ENCODE data around the gene RBM24. TPM values are rescaled to one million over a fixed set of nuclear protein-coding genes. Genes with fewer than 3 reads are reported as not detected.

Gene RBM24
- total RNA-seq, 1 experiment from 2014 or later = 3.3 TPM

DNA sequence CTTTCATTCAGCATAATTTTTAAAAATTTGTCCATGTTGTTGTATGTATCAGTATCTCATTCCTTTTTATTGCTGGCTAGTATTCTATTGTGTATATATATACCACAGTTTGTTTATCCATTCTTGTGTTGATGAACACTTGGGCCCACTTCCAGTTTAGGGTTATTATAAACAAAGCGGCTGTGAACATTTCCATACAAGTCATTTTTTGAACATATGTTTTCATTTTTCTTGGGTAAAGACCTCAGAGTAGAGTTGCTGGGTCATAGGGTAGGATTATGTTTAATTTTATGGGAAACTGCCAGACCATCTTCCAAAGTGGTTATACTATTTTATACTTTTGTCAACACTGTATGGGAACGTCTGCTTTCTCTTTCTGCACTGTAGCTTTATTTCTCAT lies 55.3 kb downstream of the RBM24 start (continued):
- TF ChIP-seq SRF (IDR thresholded peaks at IDR 0.05; ENCODE audit: low read depth) (no peak), SIN3A (IDR thresholded peaks at IDR 0.05; ENCODE audit: low read depth) (no peak)

- no peak overlapping the region for H3K9ac ChIP-seq (ENCODE audit: low read length)
- no peaks in the 10 kb centered on the region for H3K27me3 ChIP-seq (ENCODE audit: insufficient read depth, low read length)
- ATAC-seq (no peak), DNase-seq (ENCODE audit: low read depth, low spot score) (no peak)
- ChIA-PET RAD21 (ENCODE audit: low non-redundant PET in 1 of 2, low total read pairs in 2 of 2, uncharacterized antibody in 2 of 2, unreplicated experiment in 2 of 2) (no interaction called here), POLR2A (no interaction called here), CTCF (no interaction called here)
- H3K4me1 ChIP-seq (ENCODE audit: control insufficient read depth in 1 of 2, insufficient read depth in 2 of 2, low read length in 2 of 2) = peaks cover 3 to 18% of the 10 kb centered on the region in 2 experiments
- no peak overlapping the region for H3K27ac ChIP-seq (ENCODE audit: low read depth, low read length)
- H2AFZ ChIP-seq (ENCODE audit: low read depth, low read length, poor library complexity, severe bottlenecking) = no peak overlapping the region
- intact Hi-C loops (cut with micrococcal nuclease) = no loop called here
- H3K9me3 ChIP-seq (ENCODE audit: control insufficient read depth in 1 of 2, insufficient read depth in 1 of 2, low read depth in 1 of 2, low read length in 2 of 2) = peaks cover 0 to 4% of the 10 kb centered on the region in 2 experiments; a peak in 1 of 4 replicates
- no peak overlapping the region for H3K4me2 ChIP-seq (ENCODE audit: low read length)
- H3K36me3 ChIP-seq (ENCODE audit: control insufficient read depth in 1 of 2, insufficient read depth in 2 of 2, low read length in 2 of 2) = no peaks in the 10 kb centered on the region
- no peaks in the 10 kb centered on the region for H4K20me1 ChIP-seq (ENCODE audit: insufficient read depth)
- H3K4me3 ChIP-seq (replicated peaks in 1 of 2; ENCODE audit: low read depth in 1 of 2, low read length in 2 of 2) = no peak overlapping the region
- TF ChIP-seq TCF7L2 (IDR thresholded peaks at IDR 0.05; ENCODE audit: borderline replicate concordance, extremely low read depth, insufficient read depth, insufficient read length) (no peak), ELF1 (IDR thresholded peaks at IDR 0.05; ENCODE audit: borderline replicate concordance, low read depth) (no peak), ZNF274 (IDR thresholded peaks at IDR 0.05; ENCODE audit: low read depth, low read length) (no peak), EZH2phosphoT487 (IDR thresholded peaks at IDR 0.05; ENCODE audit: borderline replicate concordance) (no peak), CBX3 (IDR thresholded peaks at IDR 0.05; ENCODE audit: low read depth) (no peak), ZFX (IDR thresholded peaks at IDR 0.05) (no peak), EZH2 (IDR thresholded peaks at IDR 0.05) (no peak), SRF (IDR thresholded peaks at IDR 0.05; ENCODE audit: low read depth) (no peak), CEBPB (IDR thresholded peaks at IDR 0.05; ENCODE audit: low read depth) (no peak), EGR1 (IDR thresholded peaks at IDR 0.05; ENCODE audit: low read depth) (no peak), FOSL1 (IDR thresholded peaks at IDR 0.05; ENCODE audit: low read depth) (no peak), JUND (IDR thresholded peaks at IDR 0.05) (no peak), POLR2A (IDR thresholded peaks at IDR 0.05; ENCODE audit: borderline replicate concordance, extremely low read depth, insufficient read depth, insufficient read length) (no peak), SP1 (IDR thresholded peaks at IDR 0.05; ENCODE audit: low read depth) (no peak), YY1 (IDR thresholded peaks at IDR 0.05; ENCODE audit: extremely low read depth, insufficient replicate concordance, low read depth, low read length) (no peak)
- TF ChIP-seq, protein P1, sequence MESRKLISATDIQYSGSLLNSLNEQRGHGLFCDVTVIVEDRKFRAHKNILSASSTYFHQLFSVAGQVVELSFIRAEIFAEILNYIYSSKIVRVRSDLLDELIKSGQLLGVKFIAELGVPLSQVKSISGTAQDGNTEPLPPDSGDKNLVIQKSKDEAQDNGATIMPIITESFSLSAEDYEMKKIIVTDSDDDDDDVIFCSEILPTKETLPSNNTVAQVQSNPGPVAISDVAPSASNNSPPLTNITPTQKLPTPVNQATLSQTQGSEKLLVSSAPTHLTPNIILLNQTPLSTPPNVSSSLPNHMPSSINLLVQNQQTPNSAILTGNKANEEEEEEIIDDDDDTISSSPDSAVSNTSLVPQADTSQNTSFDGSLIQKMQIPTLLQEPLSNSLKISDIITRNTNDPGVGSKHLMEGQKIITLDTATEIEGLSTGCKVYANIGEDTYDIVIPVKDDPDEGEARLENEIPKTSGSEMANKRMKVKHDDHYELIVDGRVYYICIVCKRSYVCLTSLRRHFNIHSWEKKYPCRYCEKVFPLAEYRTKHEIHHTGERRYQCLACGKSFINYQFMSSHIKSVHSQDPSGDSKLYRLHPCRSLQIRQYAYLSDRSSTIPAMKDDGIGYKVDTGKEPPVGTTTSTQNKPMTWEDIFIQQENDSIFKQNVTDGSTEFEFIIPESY (IDR thresholded peaks at IDR 0.05; ENCODE audit: extremely low read depth, insufficient replicate concordance, low read length) = no peak
- TF ChIP-seq, protein P2, sequence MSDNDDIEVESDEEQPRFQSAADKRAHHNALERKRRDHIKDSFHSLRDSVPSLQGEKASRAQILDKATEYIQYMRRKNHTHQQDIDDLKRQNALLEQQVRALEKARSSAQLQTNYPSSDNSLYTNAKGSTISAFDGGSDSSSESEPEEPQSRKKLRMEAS (IDR thresholded peaks at IDR 0.05) = no peak
- no peaks in the 10 kb centered on the region for H3K79me2 ChIP-seq (ENCODE audit: insufficient read depth, low read length)
- no peaks in the 10 kb centered on the region for H3K9me2 ChIP-seq (ENCODE audit: insufficient read depth)
- BruUV-seq (replicated peaks) = no TSS peak
These were observed 58.1 kb downstream of the RBM24 start for GRCh38 chr6:17339308-17339670.

Measured in HCT116 (cell line).